C4-2B (cell line): Measurements from ENCODE around the gene VPS33B.

Experiments
- CTCF ChIP-seq: fragments of 450-650 bp; conservative IDR thresholded peaks from 2 replicates; pipeline ENCODE4 v1.5.1; 2017; ENCODE audit warnings: mild to moderate bottlenecking
- ZFX ChIP-seq: fragments of 450-650 bp; IDR thresholded peaks from 2 replicates; pipeline ENCODE4 v1.6.1; 2017

DNA sequence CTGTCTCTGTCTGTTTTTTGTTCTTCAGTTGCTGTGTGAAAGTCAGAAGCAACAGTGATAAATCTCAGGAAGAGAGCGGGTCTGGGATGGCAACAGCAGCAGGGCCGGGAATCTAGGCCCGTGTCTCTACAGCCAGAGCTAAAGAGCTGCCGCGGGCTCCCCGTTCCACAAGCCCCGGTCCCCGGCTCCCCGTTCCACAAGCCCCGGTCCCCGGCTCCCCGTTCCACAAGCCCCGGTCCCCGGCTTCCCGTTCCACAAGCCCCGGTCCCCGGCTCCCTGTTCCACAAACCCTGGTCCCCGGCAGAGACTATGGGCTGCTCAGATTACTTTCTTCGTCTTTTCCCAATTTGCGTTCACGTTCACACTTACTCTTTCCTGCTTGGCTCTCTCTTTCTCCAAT is 48.2 kb downstream of the VPS33B start:
- no peak for TF ChIP-seq CTCF
- TF ChIP-seq ZFX, result no peak
